NT2/D1 (cell line): ENCODE data around the gene TKT.

Experiments
- DNase-seq: peaks from one replicate; pipeline ENCODE4 v3.0.0-alpha.2; 2011; ENCODE audit warnings: low read depth, low spot score
- H3K27me3 ChIP-seq: 2 replicates; pipeline ENCODE4 v1.6.0; 2011; ENCODE audit warnings: mild to moderate bottlenecking; ENCODE audit not compliant: insufficient read length, insufficient read depth
- H3K36me3 ChIP-seq: 2 replicates; pipeline ENCODE4 v1.6.1; 2011; ENCODE audit warnings: mild to moderate bottlenecking, low read length, mixed read lengths; ENCODE audit not compliant: insufficient read depth, insufficient read length
- H3K4me1 ChIP-seq: 2 replicates; pipeline ENCODE4 v1.5.1; 2011; ENCODE audit not compliant: insufficient read depth, insufficient read length
- H3K4me3 ChIP-seq: 2 replicates; pipeline ENCODE4 v1.5.1; 2011; ENCODE audit warnings: low read depth; ENCODE audit not compliant: insufficient read length
- H3K9ac ChIP-seq: 2 replicates; pipeline ENCODE4 v1.6.0; 2011; ENCODE audit warnings: low read depth; ENCODE audit not compliant: insufficient read length
- H3K9me3 ChIP-seq: 2 replicates; pipeline ENCODE4 v1.5.1; 2011; ENCODE audit warnings: mild to moderate bottlenecking, low read length; ENCODE audit not compliant: insufficient read depth
- SUZ12 ChIP-seq: IDR thresholded peaks from 2 replicates; pipeline ENCODE4 v1.6.1; 2011; ENCODE audit not compliant: insufficient read length, insufficient read depth; ENCODE audit errors: extremely low read depth
- YY1 ChIP-seq: IDR thresholded peaks from 2 replicates; pipeline ENCODE4 v1.6.1; 2011; ENCODE audit not compliant: insufficient read length, insufficient read depth
- ZNF274 ChIP-seq: IDR thresholded peaks from 2 replicates; pipeline ENCODE4 v1.6.1; 2011; ENCODE audit warnings: mild to moderate bottlenecking, low read depth, low read length

The TKT gene

GRCh38 chr3:53244271-53244670 is 11.6 kb downstream of the TKT start:
- no peaks in the 10 kb centered on the region for H3K27me3 ChIP-seq
- H3K36me3 ChIP-seq: peaks cover 77% of the 10 kb centered on the region
- H3K9ac ChIP-seq: no peak overlapping the region
- DNase-seq: no peak
- no peak overlapping the region for H3K4me3 ChIP-seq
- peaks cover 46% of the 10 kb centered on the region for H3K4me1 ChIP-seq
- H3K9me3 ChIP-seq: no peaks in the 10 kb centered on the region
- TF ChIP-seq YY1 (no peak), SUZ12 (no peak), ZNF274 (no peak)

GRCh38 chr3:53243785-53244184 is 12.0 kb downstream of the TKT start:
- peaks cover 81% of the 10 kb centered on the region for H3K36me3 ChIP-seq
- H3K4me1 ChIP-seq: peaks cover 46% of the 10 kb centered on the region
- no peaks in the 10 kb centered on the region for H3K9me3 ChIP-seq
- H3K27me3 ChIP-seq: no peaks in the 10 kb centered on the region
- TF ChIP-seq SUZ12: no peak
- no peak for TF ChIP-seq ZNF274
- no peak overlapping the region for H3K4me3 ChIP-seq
- H3K9ac ChIP-seq: no peak overlapping the region
- no peak for DNase-seq

GRCh38 chr3:53243165-53243564 is 12.7 kb downstream of the TKT start:
- H3K9me3 ChIP-seq: no peaks in the 10 kb centered on the region
- no peaks in the 10 kb centered on the region for H3K27me3 ChIP-seq
- peaks cover 81% of the 10 kb centered on the region for H3K36me3 ChIP-seq
- no peak overlapping the region for H3K4me3 ChIP-seq
- TF ChIP-seq SUZ12 (no peak), ZNF274 (no peak), YY1 (no peak)
- H3K9ac ChIP-seq: no peak overlapping the region
- peaks cover 51% of the 10 kb centered on the region for H3K4me1 ChIP-seq
- DNase-seq: no peak

GRCh38 chr3:53242642-53243041 is 13.2 kb downstream of the TKT start:
- no peak for DNase-seq
- TF ChIP-seq ZNF274 (no peak), YY1 (no peak), SUZ12 (no peak)
- Histone ChIP-seq H3K36me3 (peaks cover 80% of the 10 kb centered on the region), H3K9ac (no peak overlapping the region), H3K4me1 (peaks cover 55% of the 10 kb centered on the region), H3K27me3 (no peaks in the 10 kb centered on the region), H3K9me3 (no peaks in the 10 kb centered on the region), H3K4me3 (no peak overlapping the region)

GRCh38 chr3:53242155-53242554 is 13.7 kb downstream of the TKT start:
- H3K4me3 ChIP-seq: no peak overlapping the region
- H3K27me3 ChIP-seq: no peaks in the 10 kb centered on the region
- no peak overlapping the region for H3K9ac ChIP-seq
- DNase-seq: no peak
- no peaks in the 10 kb centered on the region for H3K9me3 ChIP-seq
- TF ChIP-seq YY1: no peak
- no peak for TF ChIP-seq ZNF274
- TF ChIP-seq SUZ12: no peak
- peaks cover 55% of the 10 kb centered on the region for H3K4me1 ChIP-seq
- H3K36me3 ChIP-seq: peaks cover 81% of the 10 kb centered on the region

- H3K9me3 ChIP-seq: no peaks in the 10 kb centered on the region
- TF ChIP-seq ZNF274 (no peak), YY1 (no peak), SUZ12 (no peak)
- no peak for DNase-seq
- peak overlapping the region; percentile 36 for H3K9ac ChIP-seq
- H3K4me3 ChIP-seq: no peak overlapping the region
- peaks cover 88% of the 10 kb centered on the region for H3K36me3 ChIP-seq
- no peaks in the 10 kb centered on the region for H3K27me3 ChIP-seq
- peaks cover 59% of the 10 kb centered on the region for H3K4me1 ChIP-seq
Observed at GRCh38 chr3:53240989-53241972, 14.5 kb downstream of the TKT start.

- Histone ChIP-seq H3K36me3 (peaks cover 96% of the 10 kb centered on the region), H3K4me3 (no peak overlapping the region), H3K27me3 (no peaks in the 10 kb centered on the region), H3K9me3 (no peaks in the 10 kb centered on the region), H3K9ac (no peak overlapping the region), H3K4me1 (peaks cover 64% of the 10 kb centered on the region)
- DNase-seq: no peak
- TF ChIP-seq ZNF274 (no peak), YY1 (no peak), SUZ12 (no peak)
Observed at GRCh38 chr3:53239800-53240199, 16.0 kb downstream of the TKT start.
